Measurements from ENCODE around the gene RNU6-7.

Gene RNU6-7

GRCh38 chr14:32211068-32211404 is 9.2 kb downstream of the RNU6-7 start:
- H3K4me3 ChIP-seq (ENCODE audit: low read length) = no peak overlapping the region
- TF ChIP-seq CTCF (conservative IDR thresholded peaks at IDR 0.05; ENCODE audit: low read length) = no peak
- no peak for DNase-seq (ENCODE audit: low read depth)

GRCh38 chr14:32212833-32213232 is 11.0 kb downstream of the RNU6-7 start:
- no peak for DNase-seq (ENCODE audit: low read depth)
- H3K4me3 ChIP-seq (ENCODE audit: low read length) = no peak overlapping the region
- no peak for TF ChIP-seq CTCF (conservative IDR thresholded peaks at IDR 0.05; ENCODE audit: low read length)

GRCh38 chr14:32217301-32217700 is 15.5 kb downstream of the RNU6-7 start:
- no peak overlapping the region for H3K4me3 ChIP-seq (ENCODE audit: low read length)
- TF ChIP-seq CTCF (conservative IDR thresholded peaks at IDR 0.05; ENCODE audit: low read length) = no peak
- DNase-seq (ENCODE audit: low read depth) = no peak

- peak; percentile 65 for DNase-seq (ENCODE audit: low read depth)
- no peak overlapping the region for H3K4me3 ChIP-seq (ENCODE audit: low read length)
- TF ChIP-seq CTCF (conservative IDR thresholded peaks at IDR 0.05; ENCODE audit: low read length) = peak; percentile 55
Observed at GRCh38 chr14:32224737-32225377, 23.0 kb downstream of the RNU6-7 start.

GRCh38 chr14:32225378-32225920 is 23.6 kb downstream of the RNU6-7 start:
- DNase-seq (ENCODE audit: low read depth) = no peak
- H3K4me3 ChIP-seq (ENCODE audit: low read length) = no peak overlapping the region
- no peak for TF ChIP-seq CTCF (conservative IDR thresholded peaks at IDR 0.05; ENCODE audit: low read length)

- no peak overlapping the region for H3K4me3 ChIP-seq (ENCODE audit: low read length)
- DNase-seq (ENCODE audit: low read depth) = peak; percentile 16
- TF ChIP-seq CTCF (conservative IDR thresholded peaks at IDR 0.05; ENCODE audit: low read length) = no peak
Observed at GRCh38 chr14:32226056-32226455, 24.2 kb downstream of the RNU6-7 start.

- peak; percentile 58 for DNase-seq (ENCODE audit: low read depth)
- H3K4me3 ChIP-seq (ENCODE audit: low read length) = no peak overlapping the region
- TF ChIP-seq CTCF (conservative IDR thresholded peaks at IDR 0.05; ENCODE audit: low read length) = no peak
Observed at GRCh38 chr14:32230181-32230580, 28.3 kb downstream of the RNU6-7 start.
